Measurements from ENCODE around the gene TMCC3.

Gene TMCC3

DNA sequence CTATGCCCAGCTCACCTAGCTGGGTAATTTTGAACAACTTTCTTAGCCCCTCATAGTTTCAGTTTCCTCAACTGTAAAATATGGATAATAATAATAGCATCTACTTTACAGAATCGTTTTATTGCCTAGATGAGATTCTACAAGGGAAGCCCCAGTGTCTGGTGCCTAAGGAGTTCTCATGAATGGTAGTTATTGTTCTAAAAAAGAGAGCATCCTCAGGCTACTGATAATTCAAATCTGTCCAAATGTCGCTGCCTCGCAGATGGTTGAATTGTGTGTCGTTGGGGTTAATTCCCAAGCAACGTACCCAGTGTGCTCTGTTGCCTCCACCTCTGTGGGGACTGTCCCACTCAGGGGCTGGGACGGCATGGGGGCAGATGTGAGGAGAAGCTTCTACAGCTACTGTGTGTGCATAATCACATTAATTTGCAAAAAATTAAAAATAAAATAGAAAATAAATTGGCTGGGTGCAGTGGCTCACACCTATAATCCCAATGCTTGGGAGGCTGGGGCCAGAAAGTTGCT, 119.1 kb downstream of the TMCC3 start:
- no peak overlapping the region for H3K4me3 ChIP-seq (ENCODE audit: low read depth, low read length)
- TF ChIP-seq, protein P1, sequence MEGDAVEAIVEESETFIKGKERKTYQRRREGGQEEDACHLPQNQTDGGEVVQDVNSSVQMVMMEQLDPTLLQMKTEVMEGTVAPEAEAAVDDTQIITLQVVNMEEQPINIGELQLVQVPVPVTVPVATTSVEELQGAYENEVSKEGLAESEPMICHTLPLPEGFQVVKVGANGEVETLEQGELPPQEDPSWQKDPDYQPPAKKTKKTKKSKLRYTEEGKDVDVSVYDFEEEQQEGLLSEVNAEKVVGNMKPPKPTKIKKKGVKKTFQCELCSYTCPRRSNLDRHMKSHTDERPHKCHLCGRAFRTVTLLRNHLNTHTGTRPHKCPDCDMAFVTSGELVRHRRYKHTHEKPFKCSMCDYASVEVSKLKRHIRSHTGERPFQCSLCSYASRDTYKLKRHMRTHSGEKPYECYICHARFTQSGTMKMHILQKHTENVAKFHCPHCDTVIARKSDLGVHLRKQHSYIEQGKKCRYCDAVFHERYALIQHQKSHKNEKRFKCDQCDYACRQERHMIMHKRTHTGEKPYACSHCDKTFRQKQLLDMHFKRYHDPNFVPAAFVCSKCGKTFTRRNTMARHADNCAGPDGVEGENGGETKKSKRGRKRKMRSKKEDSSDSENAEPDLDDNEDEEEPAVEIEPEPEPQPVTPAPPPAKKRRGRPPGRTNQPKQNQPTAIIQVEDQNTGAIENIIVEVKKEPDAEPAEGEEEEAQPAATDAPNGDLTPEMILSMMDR (IDR thresholded peaks at IDR 0.05; ENCODE audit: low read depth, low read length), result no peak

DNA sequence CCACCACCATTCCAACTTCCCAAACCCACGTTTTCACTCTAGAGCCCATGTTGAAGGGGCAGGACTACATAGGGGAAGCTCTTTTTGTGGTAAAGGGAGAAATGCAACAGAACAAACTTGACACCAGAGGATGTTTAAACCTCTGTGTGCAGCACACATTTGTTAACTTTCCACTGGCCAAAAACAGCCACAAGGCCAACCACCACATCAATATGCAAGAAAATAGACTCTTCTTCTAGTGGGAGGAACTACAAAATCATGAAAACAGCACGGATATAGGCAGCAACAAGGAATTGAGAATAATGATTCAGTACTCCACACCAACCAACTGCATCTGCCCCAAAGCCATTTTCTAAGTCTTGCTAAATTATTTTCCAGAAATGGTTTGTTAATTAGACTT, 124.4 kb downstream of the TMCC3 start:
- H3K4me3 ChIP-seq (ENCODE audit: low read depth, low read length), result no peak overlapping the region
- TF ChIP-seq, protein P1 (IDR thresholded peaks at IDR 0.05; ENCODE audit: low read depth, low read length), result no peak
